ENCODE measurements around the gene KIAA1755. TPM values are rescaled to one million over a fixed set of nuclear protein-coding genes. Genes with fewer than 3 reads are reported as not detected.
A peak's percentile ranks its signal among the peaks of the same experiment; 100 is the strongest.
"Not testable (repeated sequence)": the region's sequence is repeated elsewhere in the genome, so short reads cannot be mapped to it uniquely, and the experiment has no call there.

KIAA1755 gene
- total and polyA plus RNA-seq, 9 of the 15 experiments (the other 6 are each of a cell fraction or from before 2014, with no cell fraction given): not detected

GRCh38 chr20:38248133-38248532 is 12.4 kb downstream of the KIAA1755 start (continued):
- TF ChIP-seq YY1 (IDR thresholded peaks at IDR 0.05; ENCODE audit: borderline replicate concordance in 1 of 3, control insufficient read depth in 1 of 3, extremely low read depth in 1 of 3, insufficient read depth in 3 of 3, insufficient read length in 1 of 3, insufficient replicate concordance in 2 of 3, low read depth in 1 of 3, low read length in 2 of 3) (no peak), ZNF263 (CRISPR knock-in tag; IDR thresholded peaks at IDR 0.05; ENCODE audit: borderline replicate concordance) (no peak), ZNF398 (CRISPR knock-in tag; IDR thresholded peaks at IDR 0.05) (no peak), MCM7 (IDR thresholded peaks at IDR 0.05) (no peak), FOXM1 (IDR thresholded peaks at IDR 0.05; ENCODE audit: low read depth) (no peak), FOXM1 (CRISPR knock-in tag; IDR thresholded peaks at IDR 0.05; ENCODE audit: low read depth) (no peak), ILK (tag; IDR thresholded peaks at IDR 0.05; ENCODE audit: borderline replicate concordance, low read depth) (no peak), SREBF2 (CRISPR knock-in tag; IDR thresholded peaks at IDR 0.05) (no peak), TAF9B (IDR thresholded peaks at IDR 0.05; ENCODE audit: partially characterized antibody) (no peak)

- Histone ChIP-seq H3K27me3 (ENCODE audit: control insufficient read depth in 2 of 2, insufficient read depth in 2 of 2, low read length in 2 of 2) (peaks cover 4 to 16% of the 10 kb centered on the region in 2 experiments; a peak in 3 of 5 replicates), H3K9me3 (replicated peaks; ENCODE audit: control insufficient read depth, insufficient read depth, low read depth, low read length) (peaks cover 13% of the 10 kb centered on the region)
- H3K27ac ChIP-seq (ENCODE audit: extremely low read depth, low read depth, low read length); DNase-seq (ENCODE audit: extremely low read depth in 1 of 4, low spot score in 3 of 4); FAIRE-seq; CTCF ChIA-PET (ENCODE audit: low intra/inter-chr PET ratio); H3K36me3 ChIP-seq (ENCODE audit: control insufficient read depth, insufficient read depth, low read length); H4K20me1 ChIP-seq (replicated peaks; ENCODE audit: control insufficient read depth, insufficient read depth, low read length); in situ Hi-C loops (cut with MboI); intact Hi-C loops (cut with micrococcal nuclease); H3K9ac ChIP-seq (ENCODE audit: insufficient read depth in 1 of 2, low read depth in 2 of 2, low read length in 2 of 2); H3K4me3 ChIP-seq; ATAC-seq; POLR2A ChIA-PET; H3K4me1 ChIP-seq (replicated peaks in 1 of 2; ENCODE audit: control insufficient read depth in 2 of 2, insufficient read depth in 2 of 2, low read length in 2 of 2); H3K4me2 ChIP-seq (ENCODE audit: insufficient read depth, low read length); H2AFZ ChIP-seq (ENCODE audit: low read depth, low read length); H3K9me1 ChIP-seq (ENCODE audit: control insufficient read depth, insufficient read depth, low read length); BruUV-seq (replicated peaks); H3K79me2 ChIP-seq (ENCODE audit: control insufficient read depth, insufficient read depth, low read length): not testable (repeated sequence)
- WGBS (ENCODE audit: insufficient coverage, low coverage, missing lambda C conversion rate): 0% methylated on average over 4 of the region's 4 CpGs
- TF ChIP-seq ZNF121 (CRISPR knock-in tag; conservative IDR thresholded peaks at IDR 0.05): 0 out of 2 replicates have a peak, but pooled peaks have one; percentile 19
These were observed 12.8 kb downstream of the KIAA1755 start for GRCh38 chr20:38247725-38248124.

Data from K562 (cell line).